Endothelial cell of umbilical vein (primary cell): ENCODE data around the gene GRK5. TPM values are rescaled to one million over a fixed set of nuclear protein-coding genes. Genes with fewer than 3 reads are reported as not detected.

ENCODE experiments used
- BruUV-seq: library from RNA; stranded (reverse); fragments of 400-500 nt; replicated peaks from 2 replicates; lab custom pipeline; 2021; lab: Mats Ljungman, UMichigan
- CTCF ChIA-PET: fragments of 300-600, 350-600 bp; sonication (Branson Sonifier 250); formaldehyde crosslinking; loops from one replicate; lab custom pipeline; 2021; ENCODE audit warnings: antibody characterized with exemption, inconsistent platforms; lab: Charles Lee
- POLR2A ChIA-PET: fragments of 300-600, 350-600 bp; sonication (Branson Sonifier 250); formaldehyde crosslinking; loops from one replicate; lab custom pipeline; 2021; ENCODE audit warnings: antibody characterized with exemption, inconsistent platforms; lab: Charles Lee
- DNase-seq: peaks from one replicate; pipeline ENCODE4 v3.0.0-alpha.2; 2011; ENCODE audit warnings: low read depth, low spot score
- FAIRE-seq: peaks from 2 replicates; lab custom pipeline; 2011; peaks lifted over from hg19 to GRCh38; lab: Jason Lieb, UNC
- H2AFZ ChIP-seq: 2 replicates; pipeline ENCODE4 v1.6.0; 2012; ENCODE audit warnings: low read depth, low read length, control low read depth, inconsistent platforms
- H3K27ac ChIP-seq: 2 replicates; pipeline ENCODE4 v1.5.1; 2011; ENCODE audit warnings: low read depth, mild to moderate bottlenecking, control low read depth, low read length, moderate library complexity; ENCODE audit not compliant: insufficient read depth
- H3K27me3 ChIP-seq, 2 experiments: 2 replicates each; pipeline versions ENCODE4 v1.6.0 to v1.6.1; 2011; ENCODE audit warnings: low read length in 2 of 2, mixed read lengths in 1 of 2; ENCODE audit not compliant: control insufficient read depth in 2 of 2, insufficient read depth in 2 of 2
- H3K36me3 ChIP-seq, 2 experiments: 2 replicates in 1 of 2; 3 replicates in 1 of 2; pipeline ENCODE4 v1.5.1; 2011; ENCODE audit warnings: low read length in 2 of 2, mild to moderate bottlenecking in 1 of 2, moderate library complexity in 1 of 2; ENCODE audit not compliant: control insufficient read depth in 2 of 2, insufficient read depth in 2 of 2; ENCODE audit errors: extremely low read depth in 1 of 2
- H3K4me1 ChIP-seq: 3 replicates; pipeline ENCODE4 v1.5.1; 2011; ENCODE audit warnings: mild to moderate bottlenecking, low read length; ENCODE audit not compliant: control insufficient read depth, insufficient read depth; ENCODE audit errors: extremely low read depth
- H3K4me2 ChIP-seq: 2 replicates; pipeline ENCODE4 v1.6.1; 2011; ENCODE audit warnings: low read length, control low read depth, mixed read lengths; ENCODE audit not compliant: insufficient read depth
- H3K4me3 ChIP-seq, 3 experiments: fragments of 200-600 bp in 1 of 3; sonication (generic), shearing (Covaris generic) in 1 of 3; replicated peaks in 1 of 3; 2 replicates each; pipeline ENCODE4 v1.5.1; 2011 to 2016; ENCODE audit warnings: control low read depth in 3 of 3, low read length in 3 of 3, mild to moderate bottlenecking in 2 of 3, inconsistent platforms in 1 of 3, low read depth in 1 of 3, moderate library complexity in 1 of 3; ENCODE audit not compliant: insufficient read depth in 1 of 3
- H3K79me2 ChIP-seq: 2 replicates; pipeline ENCODE4 v1.6.0; 2012; ENCODE audit warnings: low read length, inconsistent platforms; ENCODE audit not compliant: control insufficient read depth, insufficient read depth
- H3K9ac ChIP-seq: replicated peaks from 2 replicates; pipeline ENCODE3; 2011; ENCODE audit warnings: low read length, control low read depth; ENCODE audit not compliant: insufficient read depth; ENCODE audit errors: extremely low read depth
- H3K9me1 ChIP-seq: replicated peaks from 3 replicates; pipeline ENCODE4 v1.6.0; 2011; ENCODE audit warnings: mild to moderate bottlenecking, low read length; ENCODE audit not compliant: control insufficient read depth, insufficient read depth; ENCODE audit errors: extremely low read depth
- H3K9me3 ChIP-seq: replicated peaks from 2 replicates; pipeline ENCODE4 v1.5.1; 2012; ENCODE audit warnings: low read length, inconsistent platforms; ENCODE audit not compliant: control insufficient read depth, insufficient read depth
- H4K20me1 ChIP-seq: replicated peaks from 2 replicates; pipeline ENCODE3; 2011; ENCODE audit warnings: mild to moderate bottlenecking, low read length; ENCODE audit not compliant: control insufficient read depth, insufficient read depth; ENCODE audit errors: extremely low read depth
- CTCF ChIP-seq, 2 donors: IDR thresholded peaks; 1 replicate in 1 of 2; 2 replicates in 1 of 2; pipeline ENCODE4 v1.5.1; 2011; ENCODE audit warnings: low read length in 2 of 2, mild to moderate bottlenecking in 2 of 2, moderate library complexity in 2 of 2, control low read depth in 1 of 2, inconsistent platforms in 1 of 2, low read depth in 1 of 2; ENCODE audit not compliant: insufficient read depth in 1 of 2; ENCODE audit errors: extremely low read depth in 1 of 2
- EZH2 ChIP-seq: IDR thresholded peaks from 2 replicates; pipeline ENCODE4 v1.6.1; 2012; ENCODE audit warnings: borderline replicate concordance, low read depth, mild to moderate bottlenecking, moderate library complexity, low read length, inconsistent platforms; ENCODE audit not compliant: severe bottlenecking
- FOS ChIP-seq: IDR thresholded peaks from 2 replicates; pipeline ENCODE4 v1.6.1; 2011; ENCODE audit warnings: mild to moderate bottlenecking, low read length, moderate library complexity, borderline replicate concordance; ENCODE audit not compliant: insufficient read depth
- GATA2 ChIP-seq: IDR thresholded peaks from 2 replicates; pipeline ENCODE4 v1.7.0; 2011; ENCODE audit warnings: low read depth, mild to moderate bottlenecking, moderate library complexity, mixed read lengths, low read length; ENCODE audit not compliant: insufficient read length, insufficient read depth
- JUN ChIP-seq: IDR thresholded peaks from 2 replicates; pipeline ENCODE4 v1.6.1; 2011; ENCODE audit warnings: borderline replicate concordance, low read depth; ENCODE audit not compliant: insufficient read length, insufficient read depth
- MAX ChIP-seq: IDR thresholded peaks from 2 replicates; pipeline ENCODE4 v1.6.1; 2011; ENCODE audit not compliant: insufficient read depth, insufficient read length
- MYC ChIP-seq: IDR thresholded peaks from one replicate; pipeline ENCODE4 v1.6.1; 2011; ENCODE audit warnings: mild to moderate bottlenecking, low read depth, low read length
- POLR2A ChIP-seq: IDR thresholded peaks from 2 replicates; pipeline ENCODE4 v1.6.1; 2012; ENCODE audit warnings: low read depth, mild to moderate bottlenecking, control low read depth, low read length
- POLR2AphosphoS5 ChIP-seq: IDR thresholded peaks from 2 replicates; pipeline ENCODE4 v1.6.1; 2012; ENCODE audit warnings: low read depth, mild to moderate bottlenecking, control low read depth, low read length, moderate library complexity; ENCODE audit not compliant: insufficient read depth
- dilution Hi-C: fragments of 300-500 bp; cut with MboI; formaldehyde crosslinking; loops from one replicate; pipeline ENCODE4 v1.15.0; 2019; ENCODE audit warnings: low sequenced_read_pairs; ENCODE audit not compliant: extremely low pct_ligation_motif_present
- intact Hi-C: fragments of 100-400 bp; cut with micrococcal nuclease; formaldehyde crosslinking; loops from one replicate; pipeline ENCODE4 v1.10.0; 2022
- polyA plus RNA-seq, 4 experiments: library from polyadenylated mRNA; depleted of rRNA in 3 of 4; stranded (reverse) in 3 of 4; unstranded in 1 of 4; fragments of >200 nt; gene quantifications; 2 replicates each; pipeline versions ENCODE4 v1.2.1 to v1.2.3, GENCODE V29; 2011 to 2012; ENCODE audit warnings: missing spikeins in 1 of 4
- total RNA-seq: library from RNA; stranded (reverse); gene quantifications from 2 replicates; pipeline ENCODE4 v1.2.3, GENCODE V29; 2021

The GRK5 gene
- total and polyA plus RNA-seq, 2 donors (not counting 3 experiments of a cell fraction or from before 2014, with no cell fraction given), result 13.1 to 29.5 TPM

DNA sequence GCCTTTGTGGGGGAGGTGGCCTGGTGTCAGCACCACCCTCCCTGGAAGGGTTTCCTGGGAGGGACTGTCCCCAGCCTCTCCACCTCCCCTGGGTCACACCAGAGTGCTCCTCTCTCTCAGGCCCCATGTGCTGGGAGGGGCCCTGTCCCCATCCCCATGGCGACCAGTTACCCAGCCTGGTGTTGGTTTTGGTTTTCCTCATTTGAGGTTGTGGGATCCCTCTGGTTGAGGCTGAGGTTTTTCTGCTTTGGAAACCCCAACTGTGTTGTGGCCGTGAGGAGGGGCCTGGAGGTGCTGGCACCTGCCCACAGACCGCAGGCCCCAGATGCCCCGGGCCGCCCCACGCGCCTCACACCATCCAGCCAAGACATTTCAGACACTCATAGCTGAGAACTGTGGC, 106.3 kb downstream of the GRK5 start:
- H3K4me3 ChIP-seq, result no peak overlapping the region
- H3K4me2 ChIP-seq, result no peak overlapping the region
- no peaks in the 10 kb centered on the region for H3K9me3 ChIP-seq
- H3K79me2 ChIP-seq, result peaks cover 4% of the 10 kb centered on the region
- intact Hi-C loops, result no loop called here
- no peak overlapping the region for H3K9ac ChIP-seq
- H3K27ac ChIP-seq, result no peak overlapping the region
- H3K9me1 ChIP-seq, result no peaks in the 10 kb centered on the region
- no peak overlapping the region for H2AFZ ChIP-seq
- dilution Hi-C loops, result no loop called here
- FAIRE-seq, result no peak
- BruUV-seq, result no TSS peak
- H3K4me1 ChIP-seq, result peaks cover 37% of the 10 kb centered on the region
- no peak for TF ChIP-seq FOS
- TF ChIP-seq POLR2AphosphoS5, result no peak
- TF ChIP-seq POLR2A, result no peak
- TF ChIP-seq EZH2, result no peak
- no peak for TF ChIP-seq JUN
- no peak for TF ChIP-seq MAX
- TF ChIP-seq MYC, result no peak
- DNase-seq, result no peak
- H4K20me1 ChIP-seq, result no peaks in the 10 kb centered on the region
- ChIA-PET CTCF (no interaction called here), POLR2A (no interaction called here)
- H3K27me3 ChIP-seq, result no peaks in the 10 kb centered on the region
- no peaks in the 10 kb centered on the region for H3K36me3 ChIP-seq

- Histone ChIP-seq H2AFZ (no peak overlapping the region), H3K27ac (no peak overlapping the region), H3K9me1 (no peaks in the 10 kb centered on the region), H3K79me2 (peaks cover 4% of the 10 kb centered on the region), H3K9me3 (no peaks in the 10 kb centered on the region), H3K36me3 (no peaks in the 10 kb centered on the region), H3K4me2 (no peak overlapping the region), H3K4me3 (no peak overlapping the region), H4K20me1 (no peaks in the 10 kb centered on the region), H3K27me3 (no peaks in the 10 kb centered on the region), H3K9ac (no peak overlapping the region), H3K4me1 (peaks cover 35% of the 10 kb centered on the region)
- intact Hi-C loops, result no loop called here
- no peak for FAIRE-seq
- ChIA-PET POLR2A (no interaction called here), CTCF (no interaction called here)
- BruUV-seq, result no TSS peak
- TF ChIP-seq MYC (no peak), MAX (no peak), POLR2AphosphoS5 (no peak), JUN (no peak), POLR2A (no peak), CTCF (IDR thresholded peaks at IDR 0.05; ENCODE audit: extremely low read depth in 1 of 2, insufficient read depth in 1 of 2, low read depth in 1 of 2, low read length in 2 of 2) (no peak), EZH2 (no peak), FOS (no peak), GATA2 (no peak)
- dilution Hi-C loops, result no loop called here
- DNase-seq, result no peak
These were observed 106.7 kb downstream of the GRK5 start for GRCh38 chr10:119314061-119314460.
